T-helper 17 cell (primary cell): ENCODE data around the gene HERPUD1. TPM values are rescaled to one million over a fixed set of nuclear protein-coding genes. Genes with fewer than 3 reads are reported as not detected.
"Not testable (repeated sequence)": the region's sequence is repeated elsewhere in the genome, so short reads cannot be mapped to it uniquely, and the experiment has no call there.

Source experiments
- ATAC-seq: fragments of 150-1000 bp; cut with Tn5 transposase; 2 replicates; pipeline ENCODE4 v1.10.0; 2021; ENCODE audit warnings: mild to moderate bottlenecking, moderate library complexity
- DNase-seq, 3 donors: peaks; one replicate each; pipeline versions ENCODE4 v3.0.0 to v3.0.0-alpha.2; 2020 to 2021
- H3K9me3 ChIP-seq: one replicate; pipeline ENCODE4 v1.7.0; 2013; ENCODE audit warnings: low read length, mild to moderate bottlenecking; ENCODE audit not compliant: control insufficient read depth, poor library complexity, severe bottlenecking
- H3K27ac Mint-ChIP-seq: one replicate; pipeline ENCODE4 v1.8.0; 2022; ENCODE audit warnings: mild to moderate bottlenecking, moderate library complexity, mixed read lengths
- H3K27me3 Mint-ChIP-seq: one replicate; pipeline ENCODE4 v1.8.0; 2022; ENCODE audit warnings: mixed read lengths
- H3K36me3 Mint-ChIP-seq: one replicate; pipeline ENCODE4 v1.8.0; 2022; ENCODE audit warnings: low read depth, mixed read lengths
- H3K4me1 Mint-ChIP-seq: one replicate; pipeline ENCODE4 v1.8.0; 2022; ENCODE audit warnings: mild to moderate bottlenecking, mixed read lengths
- H3K4me3 Mint-ChIP-seq: one replicate; pipeline ENCODE4 v1.8.0; 2022; ENCODE audit warnings: mild to moderate bottlenecking, moderate library complexity, mixed read lengths
- total RNA-seq, 4 donors: library from RNA in 2 of 4; stranded (reverse) in 2 of 4; gene quantifications; one replicate each; pipeline ENCODE4 v1.2.3 and lab custom pipeline; 2022 to 2026

The HERPUD1 gene
- total RNA-seq, 2 donors from 2014 or later = 225 to 255 TPM

DNA sequence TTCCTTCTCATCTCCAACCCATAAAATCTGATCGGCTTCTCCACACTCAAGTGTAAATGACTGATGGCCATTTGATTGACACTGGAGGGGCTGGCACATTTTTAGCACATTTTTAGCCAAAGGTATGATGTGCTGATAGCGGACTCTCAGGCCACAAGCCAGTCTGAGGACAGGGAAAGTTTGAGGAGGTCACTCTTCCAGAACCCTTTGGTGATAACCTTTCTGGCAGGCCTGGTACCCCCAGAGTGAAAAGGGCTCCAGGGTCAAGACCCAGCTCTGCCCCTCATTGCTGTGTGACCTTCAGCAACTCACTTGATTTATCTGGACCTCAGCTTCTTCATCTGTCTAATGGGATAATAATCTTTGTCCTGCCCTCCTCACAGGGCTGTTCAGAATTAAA lies 55.8 kb downstream of the HERPUD1 start:
- peaks cover 54% of the 10 kb centered on the region for H3K4me1 Mint-ChIP-seq
- no peak for ATAC-seq
- no peaks in the 10 kb centered on the region for H3K9me3 ChIP-seq
- peaks cover 6% of the 10 kb centered on the region for H3K36me3 Mint-ChIP-seq
- peak overlapping the region; percentile 98 for H3K27ac Mint-ChIP-seq
- no peak for DNase-seq
- H3K4me3 Mint-ChIP-seq = peak overlapping the region; percentile 96
- no peaks in the 10 kb centered on the region for H3K27me3 Mint-ChIP-seq

DNA sequence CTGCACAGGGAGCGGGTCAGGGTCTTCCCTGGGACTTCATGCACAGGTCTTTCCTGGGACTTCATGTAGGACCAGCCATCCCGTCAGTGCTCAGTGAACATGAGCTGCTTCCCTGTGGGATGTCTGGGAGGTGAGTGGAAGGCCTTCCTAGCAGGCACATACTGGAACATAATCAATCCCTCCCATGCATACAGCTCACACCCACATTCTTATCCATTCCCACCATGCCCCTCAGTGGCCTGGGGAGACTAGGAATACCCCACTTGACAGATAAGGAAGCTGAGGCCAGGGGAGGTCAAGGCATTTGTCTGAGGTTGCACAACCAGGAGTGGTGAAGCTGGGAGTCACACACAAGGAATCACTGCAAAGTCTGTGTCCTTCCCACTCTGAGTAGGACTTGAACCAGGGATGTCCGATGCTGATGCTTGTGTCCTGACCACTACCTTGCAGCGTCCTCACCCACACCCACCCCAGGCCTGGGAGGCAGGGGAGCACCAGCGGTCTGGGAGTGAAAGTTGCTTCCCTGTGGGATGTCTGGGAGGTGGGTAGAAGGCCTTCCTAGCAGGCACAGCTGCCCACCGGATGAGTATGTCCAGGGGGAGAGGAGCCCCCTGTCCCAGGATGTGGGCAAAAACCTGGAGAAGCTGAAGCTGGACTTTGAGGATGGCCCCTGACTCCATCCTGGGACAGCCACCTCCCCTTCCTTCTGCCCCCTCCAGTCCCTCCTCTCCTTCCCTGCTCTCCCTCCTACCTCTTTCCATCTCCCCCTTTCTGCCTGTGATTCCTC lies 56.4 kb downstream of the HERPUD1 start:
- Mint-ChIP-seq H3K36me3 (peaks cover 9% of the 10 kb centered on the region), H3K27me3 (no peaks in the 10 kb centered on the region), H3K4me1 (peaks cover 57% of the 10 kb centered on the region), H3K4me3 (peak overlapping the region; percentile 96), H3K27ac (peak overlapping the region; percentile 98)
- no peak for ATAC-seq
- DNase-seq = no peak
- H3K9me3 ChIP-seq = no peaks in the 10 kb centered on the region

DNA sequence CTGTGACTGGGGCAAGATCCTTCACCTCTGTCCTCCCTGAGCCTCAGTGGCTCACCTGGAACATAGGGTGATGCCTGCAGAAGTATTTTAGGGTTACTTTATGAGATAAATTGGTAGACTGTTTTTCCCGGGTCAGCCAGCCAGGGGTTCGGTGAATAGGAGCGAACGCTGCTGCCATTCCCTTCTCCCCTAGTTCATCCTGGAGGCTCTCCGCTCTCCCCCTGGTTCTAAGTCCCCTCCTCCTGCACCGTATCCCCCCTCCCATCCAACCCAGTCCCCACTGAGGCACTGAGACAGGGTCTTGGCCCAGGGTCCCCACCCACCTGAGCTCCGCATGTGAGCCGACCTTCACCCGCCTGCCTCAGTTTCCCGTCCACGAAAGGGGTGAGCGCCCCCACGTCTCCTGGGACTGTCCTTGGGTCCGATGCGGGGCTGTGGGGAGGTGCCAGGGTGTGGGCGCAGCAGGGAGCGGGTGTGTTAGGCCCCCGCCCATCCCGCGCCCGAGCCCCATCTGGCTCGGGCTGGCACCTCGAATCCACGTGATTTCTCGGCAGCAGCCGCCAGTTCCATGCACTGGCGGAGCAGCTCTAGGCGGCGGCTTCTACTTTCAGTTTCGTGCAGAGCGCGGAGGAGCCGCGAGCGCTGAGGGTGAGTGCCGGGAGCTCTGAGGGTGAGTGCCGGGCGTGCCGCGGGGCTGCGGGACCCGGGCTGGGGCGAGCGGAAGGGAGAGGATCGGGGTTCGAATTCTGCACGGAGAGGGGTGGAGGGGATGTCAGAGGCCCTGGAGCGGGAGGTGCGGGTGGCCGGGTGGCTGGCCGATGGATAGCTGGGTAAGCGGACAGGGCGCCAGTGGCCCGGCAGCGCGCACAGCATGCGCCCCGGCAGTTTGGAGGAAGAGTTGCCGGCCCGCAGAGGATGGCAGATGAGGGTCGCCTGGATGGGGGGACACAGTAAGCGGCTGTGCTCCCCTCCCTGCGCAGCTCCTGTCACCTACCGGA lies 57.3 kb downstream of the HERPUD1 start, which contains the start of gene NLRC5:
NLRC5 (plus strand) TSS at position 610 of the 998 bp plus-strand sequence. CDS start 31,156 bp downstream, outside the sequence.
- peak within 1 kb of the TSS; percentile 98 for H3K27ac Mint-ChIP-seq
- ATAC-seq = peak; percentile 92
- peak; percentile 81 to 85 (median 83) for DNase-seq

DNA sequence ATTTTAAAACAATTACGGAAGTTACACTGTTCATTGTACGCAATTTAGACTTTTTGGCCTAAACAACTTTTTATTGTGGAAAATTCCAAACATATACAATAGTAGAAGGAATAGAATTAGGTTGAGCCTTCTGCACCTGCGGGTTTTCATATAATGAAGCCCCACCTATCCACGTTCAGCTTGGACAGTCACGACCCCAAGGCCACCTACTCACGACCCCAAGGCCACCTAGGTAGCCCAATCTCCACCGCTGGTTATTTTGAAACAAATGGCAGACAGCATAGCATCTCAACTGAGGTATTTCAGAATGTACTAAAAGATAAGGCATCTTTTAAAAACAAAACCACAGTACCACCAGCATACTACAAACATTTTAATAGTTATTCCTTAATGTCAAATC lies 58.0 kb downstream of the HERPUD1 start:
- Mint-ChIP-seq H3K27me3 (no peaks in the 10 kb centered on the region), H3K4me3 (peak overlapping the region; percentile 96), H3K36me3 (peaks cover 10% of the 10 kb centered on the region), H3K4me1 (peaks cover 65% of the 10 kb centered on the region), H3K27ac (peak overlapping the region; percentile 98)
- DNase-seq (no peak), ATAC-seq (no peak)
- no peaks in the 10 kb centered on the region for H3K9me3 ChIP-seq

More for the DNA sequence above, 57.3 kb downstream of the HERPUD1 start, which contains the start of gene NLRC5:
- Mint-ChIP-seq H3K4me1 (peaks cover 66% of the 10 kb centered on the region), H3K36me3 (peaks cover 10% of the 10 kb centered on the region), H3K27me3 (no peaks in the 10 kb centered on the region), H3K4me3 (peak within 1 kb of the TSS; percentile 96)
- no peaks in the 10 kb centered on the region for H3K9me3 ChIP-seq

DNA sequence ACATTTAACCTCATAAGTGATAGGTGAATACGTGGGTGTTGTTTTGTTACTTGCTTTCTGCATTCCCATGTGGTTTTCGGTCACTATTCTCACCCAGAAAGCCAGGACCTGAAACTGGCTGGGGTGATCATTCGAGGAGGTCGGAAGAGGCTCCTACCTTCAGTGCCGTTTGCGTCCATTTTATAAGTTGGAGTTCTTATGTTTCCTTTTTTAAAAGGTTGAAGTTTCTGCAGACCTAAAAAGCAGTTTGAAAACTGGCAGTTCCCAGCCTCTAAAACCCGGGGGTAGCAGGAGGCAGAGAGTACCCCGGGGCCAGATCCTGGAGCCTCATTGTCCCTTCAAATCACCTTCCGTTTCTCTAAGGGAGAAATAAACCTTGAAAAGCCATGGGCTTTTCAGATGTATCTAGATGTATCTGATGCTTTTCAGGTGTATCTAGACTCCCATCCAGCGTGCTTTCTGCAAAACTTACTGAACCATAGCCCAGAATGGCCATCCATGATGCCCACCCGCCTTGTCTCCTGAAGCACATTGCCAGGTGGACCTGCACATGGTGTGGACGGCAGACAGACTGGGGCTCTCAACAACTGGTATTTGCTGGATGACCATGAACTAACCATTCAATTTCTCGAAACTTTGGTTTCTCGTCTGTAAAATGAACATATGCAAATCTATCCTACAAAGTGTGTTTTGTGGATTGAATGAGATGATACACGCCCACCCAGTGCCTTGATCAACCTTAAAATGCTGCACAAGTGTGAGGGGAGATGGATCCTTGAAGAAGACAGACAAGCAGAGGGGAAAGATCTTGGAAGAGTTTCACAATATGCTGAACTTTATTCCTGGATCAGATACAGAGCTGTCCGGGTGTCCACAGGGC lies 58.7 kb downstream of the HERPUD1 start:
- peaks cover 10% of the 10 kb centered on the region for H3K36me3 Mint-ChIP-seq
- no peak for ATAC-seq
- peak overlapping the region; percentile 98 for H3K27ac Mint-ChIP-seq
- peak overlapping the region; percentile 96 for H3K4me3 Mint-ChIP-seq
- peaks cover 61% of the 10 kb centered on the region for H3K4me1 Mint-ChIP-seq
- H3K9me3 ChIP-seq = no peaks in the 10 kb centered on the region
- H3K27me3 Mint-ChIP-seq = no peaks in the 10 kb centered on the region
- no peak for DNase-seq

DNA sequence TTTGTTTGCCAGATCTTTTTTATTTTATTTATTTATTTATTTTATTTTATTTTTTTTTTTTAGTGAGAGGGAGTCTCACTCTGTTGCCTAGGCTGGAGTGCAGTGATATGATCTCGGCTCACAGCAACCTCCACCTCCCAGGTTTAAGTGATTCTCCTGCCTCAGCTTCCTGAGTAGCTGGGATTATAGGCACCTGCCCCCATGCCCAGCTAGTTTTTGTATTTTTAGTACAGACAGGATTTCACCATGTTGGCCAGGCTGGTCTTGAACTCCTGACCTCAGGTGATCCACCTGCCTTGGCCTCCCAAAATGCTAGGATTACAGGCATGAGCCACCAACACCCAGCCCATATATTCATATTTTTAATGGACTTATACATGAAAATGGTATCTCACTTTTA lies 60.5 kb downstream of the HERPUD1 start:
- not testable (repeated sequence) for DNase-seq
- H3K4me3 Mint-ChIP-seq = peak overlapping the region; percentile 96
- H3K4me1 Mint-ChIP-seq = peaks cover 66% of the 10 kb centered on the region

DNA sequence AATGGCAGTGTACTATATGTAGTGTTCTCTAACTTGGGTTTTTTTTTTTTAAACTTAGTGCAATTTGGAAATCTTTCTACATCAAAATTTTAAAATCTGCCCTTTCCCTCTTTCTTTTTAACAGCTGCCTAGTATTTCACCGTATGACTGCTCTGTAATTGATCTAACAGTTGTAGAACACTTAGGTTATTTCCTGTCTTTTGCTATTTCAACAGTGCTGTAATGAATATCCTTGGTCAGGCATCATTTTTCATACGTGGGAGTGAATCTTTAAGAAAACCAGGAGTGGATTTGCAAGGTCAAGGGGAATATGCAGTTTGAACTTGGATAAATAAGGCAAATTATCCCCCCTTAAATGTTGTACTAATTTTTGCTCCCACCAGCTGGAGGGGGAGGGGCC lies 61.3 kb downstream of the HERPUD1 start:
- Mint-ChIP-seq H3K4me3 (peak overlapping the region; percentile 92), H3K4me1 (peaks cover 61% of the 10 kb centered on the region), H3K27ac (peak overlapping the region; percentile 98), H3K27me3 (no peaks in the 10 kb centered on the region), H3K36me3 (peaks cover 10% of the 10 kb centered on the region)
- ATAC-seq (no peak), DNase-seq (no peak)
- no peaks in the 10 kb centered on the region for H3K9me3 ChIP-seq

More for the DNA sequence above, 60.5 kb downstream of the HERPUD1 start:
- peaks cover 10% of the 10 kb centered on the region for H3K36me3 Mint-ChIP-seq
- not testable (repeated sequence) for ATAC-seq, H3K27me3 Mint-ChIP-seq, H3K9me3 ChIP-seq
- peak overlapping the region; percentile 98 for H3K27ac Mint-ChIP-seq

DNA sequence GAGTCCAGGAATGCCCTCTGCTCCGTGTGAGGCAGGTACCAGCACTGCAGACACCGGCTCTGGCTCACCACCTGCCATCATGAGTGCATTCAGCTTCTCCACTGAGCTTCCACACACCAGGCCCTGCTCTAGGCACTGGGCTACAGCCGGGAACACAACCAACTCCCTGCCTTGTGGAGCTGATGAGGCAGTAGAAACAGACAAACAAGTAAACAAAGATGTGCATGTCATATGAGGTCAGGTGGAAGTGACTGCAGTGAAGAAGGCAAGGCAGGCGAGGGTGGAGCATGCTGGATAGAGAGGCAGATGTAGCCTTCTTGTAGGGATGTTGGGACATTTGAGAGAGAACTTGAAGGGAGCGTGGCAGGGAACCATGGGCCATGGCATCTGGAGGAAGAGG lies 62.4 kb downstream of the HERPUD1 start:
- peaks cover 10% of the 10 kb centered on the region for H3K36me3 Mint-ChIP-seq
- no peaks in the 10 kb centered on the region for H3K27me3 Mint-ChIP-seq
- peak overlapping the region; percentile 92 for H3K4me3 Mint-ChIP-seq
- DNase-seq = no peak
- peak; percentile 15 for ATAC-seq
- H3K9me3 ChIP-seq = no peaks in the 10 kb centered on the region
- peaks cover 62% of the 10 kb centered on the region for H3K4me1 Mint-ChIP-seq
- peak overlapping the region; percentile 98 for H3K27ac Mint-ChIP-seq

Other genes with a start within 250 kb of the HERPUD1 start
- gene MT1X, start 249.7 kb upstream of the HERPUD1 start, total RNA-seq = 10 to 100 TPM; 22.0 to 22.1 TPM
- 10 to 100 TPM; 59.0 to 59.1 TPM for gene NUP93, start 202.0 kb upstream of the HERPUD1 start, total RNA-seq
- gene SLC12A3, start 66.9 kb upstream of the HERPUD1 start, total RNA-seq = not detected
- 1 to 10 TPM in 1 of 2 donors, not detected in 1; 2.3 TPM for gene CETP, start 29.8 kb downstream of the HERPUD1 start, total RNA-seq
- gene NLRC5, start 57.4 kb downstream of the HERPUD1 start, total RNA-seq = 100 to 1,000 TPM; 381 to 578 TPM
- 1 to 10 TPM; 2.4 to 4.4 TPM for gene CPNE2, start 160.4 kb downstream of the HERPUD1 start, total RNA-seq